Thyroid gland (tissue), 4 donors: Measurements from ENCODE around the gene NFILZ. TPM values are rescaled to one million over a fixed set of nuclear protein-coding genes. Genes with fewer than 3 reads are reported as not detected.

Experiments used
- DNase-seq, 2 donors: peaks; one replicate each; pipeline ENCODE4 v3.0.0-alpha.2; 2019
- H3K27ac ChIP-seq, 3 donors: fragments of 200-600 bp; sonication (generic); 1 replicate in 2 of 3; 2 replicates in 1 of 3; pipeline ENCODE4 v1.5.1; 2016 to 2019; ENCODE audit warnings: mild to moderate bottlenecking in 1 of 3, moderate library complexity in 1 of 3
- H3K27me3 ChIP-seq: fragments of 200-600 bp; sonication (generic); one replicate; pipeline ENCODE4 v1.5.1; 2019
- H3K36me3 ChIP-seq, 2 donors: fragments of 200-600 bp; sonication (generic); one replicate each; pipeline ENCODE4 v1.5.1; 2016 to 2019
- H3K4me1 ChIP-seq, 2 donors: fragments of 200-600 bp; sonication (generic); one replicate each; pipeline ENCODE4 v1.5.1; 2017 to 2019
- H3K4me3 ChIP-seq, 3 donors: fragments of 200-600 bp; sonication (generic); replicated peaks in 1 of 3; 1 replicate in 2 of 3; 2 replicates in 1 of 3; pipeline ENCODE4 v1.5.1; 2016; ENCODE audit warnings: mild to moderate bottlenecking in 1 of 3
- H3K9me3 ChIP-seq: fragments of 200-600 bp; sonication (generic); one replicate; pipeline ENCODE4 v1.5.1; 2017
- CTCF ChIP-seq, 6 experiments: fragments of 200-600 bp in 3 of 6; fragments of 450-650 bp in 3 of 6; sonication (generic) in 3 of 6; IDR thresholded peaks; one replicate each; pipeline ENCODE4 v1.5.1; 2016 to 2019; ENCODE audit warnings: antibody characterized with exemption in 6 of 6, mild to moderate bottlenecking in 2 of 6, inconsistent platforms in 1 of 6, moderate library complexity in 1 of 6
- POLR2A ChIP-seq, 2 donors: fragments of 450-650 bp; IDR thresholded peaks; one replicate each; pipeline ENCODE4 v1.6.1; 2017; ENCODE audit warnings: antibody characterized with exemption in 2 of 2, mild to moderate bottlenecking in 2 of 2, moderate library complexity in 1 of 2
- WGBS, 2 donors: methylation state at CpG; one replicate each; pipeline ENCODE4 v1.1.5; 2017; 5-methylcytosine and 5-hydroxymethylcytosine counted together
- intact Hi-C: fragments of 100-400 bp; cut with DNase I; formaldehyde crosslinking; loops from one replicate; pipeline ENCODE4 v1.15.1; 2023
- total RNA-seq, 4 donors: library from RNA; depleted of rRNA; stranded (reverse); fragments of >200 nt; gene quantifications; one replicate each; pipeline ENCODE4 v1.2.3, GENCODE V29; 2016

The NFILZ gene
- total RNA-seq, 4 donors from 2014 or later: not detected

GRCh38 chr19:8600064-8600463, 30.4 kb upstream of the NFILZ start:
- intact Hi-C loops: no loop called here
- WGBS, 2 donors: 95 to 96% methylated on average over 2 of the region's 2 CpGs

GRCh38 chr19:8600816-8601215, 29.6 kb upstream of the NFILZ start:
- H3K27ac ChIP-seq: no peak overlapping the region
- H3K36me3 ChIP-seq: peaks cover 0 to 3% of the 10 kb centered on the region in 2 donors
- H3K9me3 ChIP-seq: no peaks in the 10 kb centered on the region
- no peaks in the 10 kb centered on the region for H3K4me1 ChIP-seq
- no peaks in the 10 kb centered on the region for H3K27me3 ChIP-seq
- no peak overlapping the region for H3K4me3 ChIP-seq
- 94 to 98% methylated on average over 14 to 15 of the region's 16 CpGs for WGBS, 2 donors
- TF ChIP-seq CTCF (IDR thresholded peaks at IDR 0.05) (no peak), POLR2A (IDR thresholded peaks at IDR 0.05) (no peak)
- intact Hi-C loops: no loop called here
- no peak for DNase-seq

More at GRCh38 chr19:8600064-8600463, 30.4 kb upstream of the NFILZ start:
- H3K9me3 ChIP-seq: no peaks in the 10 kb centered on the region
- DNase-seq: no peak
- TF ChIP-seq POLR2A (IDR thresholded peaks at IDR 0.05): no peak
- TF ChIP-seq CTCF (IDR thresholded peaks at IDR 0.05): no peak
- H3K36me3 ChIP-seq: peaks cover 0 to 3% of the 10 kb centered on the region in 2 donors
- peaks cover 0 to 7% of the 10 kb centered on the region in 2 donors for H3K4me1 ChIP-seq
- no peak overlapping the region for H3K27ac ChIP-seq
- no peaks in the 10 kb centered on the region for H3K27me3 ChIP-seq
- no peak overlapping the region for H3K4me3 ChIP-seq

GRCh38 chr19:8601796-8602195, 28.6 kb upstream of the NFILZ start:
- Histone ChIP-seq H3K4me1 (no peaks in the 10 kb centered on the region), H3K4me3 (no peak overlapping the region), H3K9me3 (no peaks in the 10 kb centered on the region), H3K27me3 (no peaks in the 10 kb centered on the region), H3K27ac (no peak overlapping the region), H3K36me3 (peaks cover 0 to 3% of the 10 kb centered on the region in 2 donors)
- WGBS, 2 donors: 94 to 98% methylated on average over 5 of the region's 5 CpGs
- TF ChIP-seq POLR2A (IDR thresholded peaks at IDR 0.05): no peak
- no peak for TF ChIP-seq CTCF (IDR thresholded peaks at IDR 0.05)
- intact Hi-C loops: no loop called here
- no peak for DNase-seq

GRCh38 chr19:8605514-8605913, 24.9 kb upstream of the NFILZ start:
- Histone ChIP-seq H3K4me3 (no peak overlapping the region), H3K27me3 (no peaks in the 10 kb centered on the region), H3K36me3 (peaks cover 0 to 3% of the 10 kb centered on the region in 2 donors), H3K4me1 (peaks cover 9 to 13% of the 10 kb centered on the region in 2 donors), H3K9me3 (no peaks in the 10 kb centered on the region), H3K27ac (no peak overlapping the region)
- intact Hi-C loops: no loop called here
- WGBS, 2 donors: 99% methylated on average over 15 to 17 of the region's 17 CpGs
- no peak for TF ChIP-seq CTCF (IDR thresholded peaks at IDR 0.05)
- no peak for TF ChIP-seq POLR2A (IDR thresholded peaks at IDR 0.05)
- no peak for DNase-seq

GRCh38 chr19:8607386-8607785, 23.0 kb upstream of the NFILZ start:
- no peak for DNase-seq
- TF ChIP-seq POLR2A (IDR thresholded peaks at IDR 0.05): no peak
- TF ChIP-seq CTCF (IDR thresholded peaks at IDR 0.05): no peak
- Histone ChIP-seq H3K36me3 (peaks cover 0 to 3% of the 10 kb centered on the region in 2 donors), H3K27ac (no peak overlapping the region), H3K27me3 (no peaks in the 10 kb centered on the region), H3K4me1 (peaks cover 9 to 13% of the 10 kb centered on the region in 2 donors), H3K4me3 (no peak overlapping the region), H3K9me3 (no peaks in the 10 kb centered on the region)
- intact Hi-C loops: no loop called here
- WGBS, 2 donors: 60 to 68% methylated on average over 4 of the region's 4 CpGs
